ENCODE data around the gene TESK2. TPM values are rescaled to one million over a fixed set of nuclear protein-coding genes. Genes with fewer than 3 reads are reported as not detected.
"Not testable (repeated sequence)": the region's sequence is repeated elsewhere in the genome, so short reads cannot be mapped to it uniquely, and the experiment has no call there.

Gene TESK2
- total RNA-seq, 1 experiment from 2014 or later, result 2.9 TPM

- no peak for DNase-seq (ENCODE audit: low spot score)
These were observed 78.1 kb downstream of the TESK2 start for GRCh38 chr1:45412899-45413298.

GRCh38 chr1:45411510-45411899, 79.5 kb downstream of the TESK2 start:
- DNase-seq (ENCODE audit: low spot score), result peak; percentile 28

- DNase-seq (ENCODE audit: low spot score), result peak; percentile 42
These were observed 80.0 kb downstream of the TESK2 start for GRCh38 chr1:45410850-45411509.

- no peak for DNase-seq (ENCODE audit: low spot score)
These were observed 81.7 kb downstream of the TESK2 start for GRCh38 chr1:45409276-45409675.

GRCh38 chr1:45407629-45408287, 83.2 kb downstream of the TESK2 start:
- DNase-seq (ENCODE audit: low spot score), result no peak

GRCh38 chr1:45405636-45406035, 85.3 kb downstream of the TESK2 start:
- DNase-seq (ENCODE audit: low spot score), result no peak

GRCh38 chr1:45403718-45404117, 87.2 kb downstream of the TESK2 start:
- DNase-seq (ENCODE audit: low spot score), result no peak

- peak; percentile 28 for DNase-seq (ENCODE audit: low spot score)
These were observed 87.7 kb downstream of the TESK2 start for GRCh38 chr1:45403298-45403697.

- no peak for DNase-seq (ENCODE audit: low spot score)
These were observed 89.4 kb downstream of the TESK2 start for GRCh38 chr1:45401524-45401923.

GRCh38 chr1:45400049-45400448, 90.9 kb downstream of the TESK2 start:
- DNase-seq (ENCODE audit: low spot score), result no peak

GRCh38 chr1:45397285-45397684, 93.7 kb downstream of the TESK2 start:
- no peak for DNase-seq (ENCODE audit: low spot score)

GRCh38 chr1:45395582-45395981, 95.4 kb downstream of the TESK2 start:
- no peak for DNase-seq (ENCODE audit: low spot score)

GRCh38 chr1:45395051-45395450, 95.9 kb downstream of the TESK2 start:
- DNase-seq (ENCODE audit: low spot score), result no peak

GRCh38 chr1:45394342-45394741, 96.6 kb downstream of the TESK2 start:
- no peak for DNase-seq (ENCODE audit: low spot score)

- no peak for DNase-seq (ENCODE audit: low spot score)
These were observed 97.2 kb downstream of the TESK2 start for GRCh38 chr1:45393718-45394302.

GRCh38 chr1:45386219-45386618, 104.7 kb downstream of the TESK2 start:
- DNase-seq (ENCODE audit: low spot score), result no peak

GRCh38 chr1:45385302-45385701, 105.7 kb downstream of the TESK2 start:
- no peak for DNase-seq (ENCODE audit: low spot score)

GRCh38 chr1:45384213-45384612, 106.8 kb downstream of the TESK2 start:
- not testable (repeated sequence) for DNase-seq (ENCODE audit: low spot score)

GRCh38 chr1:45383191-45383590, 107.8 kb downstream of the TESK2 start:
- no peak for DNase-seq (ENCODE audit: low spot score)

GRCh38 chr1:45381243-45381642, 109.7 kb downstream of the TESK2 start:
- DNase-seq (ENCODE audit: low spot score), result no peak

- no peak for DNase-seq (ENCODE audit: low spot score)
These were observed 110.2 kb downstream of the TESK2 start for GRCh38 chr1:45380730-45381129.

- no peak for DNase-seq (ENCODE audit: low spot score)
These were observed 110.8 kb downstream of the TESK2 start for GRCh38 chr1:45380125-45380524.

- no peak for DNase-seq (ENCODE audit: low spot score)
These were observed 111.4 kb downstream of the TESK2 start for GRCh38 chr1:45379524-45379923.
